Measurements from ENCODE around the gene KLHL26.
A peak's percentile ranks its signal among the peaks of the same experiment; 100 is the strongest.
"Not testable (repeated sequence)": the region's sequence is repeated elsewhere in the genome, so short reads cannot be mapped to it uniquely, and the experiment has no call there.

Gene KLHL26

DNA sequence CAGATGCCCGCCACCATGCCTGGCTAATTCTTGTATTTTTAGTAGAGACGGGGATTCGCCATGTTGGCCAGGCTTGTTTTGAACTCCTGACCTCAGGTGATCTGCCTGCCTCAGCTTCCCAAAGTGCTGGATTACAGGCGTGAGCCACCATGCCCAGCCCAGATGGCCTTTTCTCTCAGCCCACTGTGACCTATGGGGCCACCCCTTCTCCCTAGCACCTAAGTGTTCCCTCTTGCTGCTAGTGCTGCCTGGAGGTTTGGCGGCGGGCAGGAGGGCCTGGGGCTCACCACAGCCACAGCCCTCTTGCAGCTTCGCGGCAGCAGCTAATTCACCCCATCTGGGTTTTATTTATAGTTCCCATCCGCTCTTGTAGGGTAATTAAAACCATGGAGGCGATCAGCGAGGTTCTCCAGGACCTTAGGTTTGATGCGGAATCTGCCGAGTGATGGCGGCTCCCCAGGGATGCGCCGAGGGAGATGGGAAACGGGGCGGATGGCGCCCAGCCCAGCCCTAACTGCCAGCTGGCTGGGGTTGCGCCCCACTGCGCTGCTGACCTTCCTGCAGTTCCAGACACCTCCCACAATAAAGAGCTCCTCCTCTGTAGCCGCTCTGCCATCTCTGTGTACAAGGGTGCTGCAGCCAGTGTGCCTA is 45.0 kb upstream of the KLHL26 start:
- peaks cover 8% of the 10 kb centered on the region for H3K36me3 ChIP-seq (ENCODE audit: insufficient read depth, low read length)
- DNase-seq (no peak), ATAC-seq (ENCODE audit: insufficient read depth, low read depth) (no peak)
- no peak overlapping the region for H3K4me2 ChIP-seq (ENCODE audit: insufficient read depth, low read length)
- H3K27ac ChIP-seq (ENCODE audit: low read length): no peak overlapping the region
- peaks cover 7% of the 10 kb centered on the region for H4K20me1 ChIP-seq (ENCODE audit: insufficient read depth, low read length)
- peaks cover 14% of the 10 kb centered on the region for H3K79me2 ChIP-seq (ENCODE audit: insufficient read depth, low read length)
- no peaks in the 10 kb centered on the region for H3K9me3 ChIP-seq (ENCODE audit: insufficient read depth, low read length, severe bottlenecking)
- no peak overlapping the region; the same call in 1 of the 2 replicates for H3K9ac ChIP-seq (ENCODE audit: low read depth, low read length)
- H3K4me1 ChIP-seq (ENCODE audit: insufficient read depth, low read length): peaks cover 52% of the 10 kb centered on the region
- H3K4me3 ChIP-seq (ENCODE audit: low read depth in 1 of 2, low read length in 2 of 2): no peak overlapping the region
- H2AFZ ChIP-seq (ENCODE audit: low read depth, low read length): no peak overlapping the region
- TF ChIP-seq, protein P1, sequence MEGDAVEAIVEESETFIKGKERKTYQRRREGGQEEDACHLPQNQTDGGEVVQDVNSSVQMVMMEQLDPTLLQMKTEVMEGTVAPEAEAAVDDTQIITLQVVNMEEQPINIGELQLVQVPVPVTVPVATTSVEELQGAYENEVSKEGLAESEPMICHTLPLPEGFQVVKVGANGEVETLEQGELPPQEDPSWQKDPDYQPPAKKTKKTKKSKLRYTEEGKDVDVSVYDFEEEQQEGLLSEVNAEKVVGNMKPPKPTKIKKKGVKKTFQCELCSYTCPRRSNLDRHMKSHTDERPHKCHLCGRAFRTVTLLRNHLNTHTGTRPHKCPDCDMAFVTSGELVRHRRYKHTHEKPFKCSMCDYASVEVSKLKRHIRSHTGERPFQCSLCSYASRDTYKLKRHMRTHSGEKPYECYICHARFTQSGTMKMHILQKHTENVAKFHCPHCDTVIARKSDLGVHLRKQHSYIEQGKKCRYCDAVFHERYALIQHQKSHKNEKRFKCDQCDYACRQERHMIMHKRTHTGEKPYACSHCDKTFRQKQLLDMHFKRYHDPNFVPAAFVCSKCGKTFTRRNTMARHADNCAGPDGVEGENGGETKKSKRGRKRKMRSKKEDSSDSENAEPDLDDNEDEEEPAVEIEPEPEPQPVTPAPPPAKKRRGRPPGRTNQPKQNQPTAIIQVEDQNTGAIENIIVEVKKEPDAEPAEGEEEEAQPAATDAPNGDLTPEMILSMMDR (IDR thresholded peaks at IDR 0.05; ENCODE audit: borderline replicate concordance, extremely low read depth, low read length, poor library complexity, severe bottlenecking): no peak
- no peak for TF ChIP-seq EZH2 (IDR thresholded peaks at IDR 0.05; ENCODE audit: borderline replicate concordance, low read depth, low read length, severe bottlenecking)
- no peaks in the 10 kb centered on the region for H3K27me3 ChIP-seq (ENCODE audit: insufficient read depth, low read length, poor library complexity)

DNA sequence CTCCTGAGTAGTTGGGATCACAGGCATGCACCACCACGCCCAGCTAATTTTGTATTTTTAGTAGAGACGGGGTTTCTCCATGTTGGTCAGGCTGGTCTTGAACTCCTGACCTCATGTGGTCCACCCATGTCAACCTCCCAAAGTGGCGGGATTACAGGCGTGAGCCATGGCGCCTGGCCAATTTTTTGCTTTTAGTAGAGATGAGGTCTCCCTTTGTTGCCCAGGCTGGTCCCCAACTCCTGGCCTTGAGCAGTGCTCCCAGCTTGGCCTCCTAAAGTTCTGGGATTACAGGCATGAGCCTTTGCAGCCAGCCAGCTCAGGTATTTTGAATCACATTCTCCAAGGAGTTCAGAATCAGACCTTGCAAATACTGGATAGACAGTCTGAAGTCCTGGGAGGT is 44.1 kb upstream of the KLHL26 start:
- not testable (repeated sequence) for ATAC-seq (ENCODE audit: insufficient read depth, low read depth); H4K20me1 ChIP-seq (ENCODE audit: insufficient read depth, low read length); H2AFZ ChIP-seq (ENCODE audit: low read depth, low read length); H3K9me3 ChIP-seq (ENCODE audit: insufficient read depth, low read length, severe bottlenecking); H3K27me3 ChIP-seq (ENCODE audit: insufficient read depth, low read length, poor library complexity); H3K27ac ChIP-seq (ENCODE audit: low read length); H3K36me3 ChIP-seq (ENCODE audit: insufficient read depth, low read length); H3K4me3 ChIP-seq (ENCODE audit: low read depth in 1 of 2, low read length in 2 of 2); DNase-seq; H3K9ac ChIP-seq (ENCODE audit: low read depth, low read length); H3K4me2 ChIP-seq (ENCODE audit: insufficient read depth, low read length)
- Histone ChIP-seq H3K79me2 (ENCODE audit: insufficient read depth, low read length) (peaks cover 14% of the 10 kb centered on the region), H3K4me1 (ENCODE audit: insufficient read depth, low read length) (peaks cover 45% of the 10 kb centered on the region)

DNA sequence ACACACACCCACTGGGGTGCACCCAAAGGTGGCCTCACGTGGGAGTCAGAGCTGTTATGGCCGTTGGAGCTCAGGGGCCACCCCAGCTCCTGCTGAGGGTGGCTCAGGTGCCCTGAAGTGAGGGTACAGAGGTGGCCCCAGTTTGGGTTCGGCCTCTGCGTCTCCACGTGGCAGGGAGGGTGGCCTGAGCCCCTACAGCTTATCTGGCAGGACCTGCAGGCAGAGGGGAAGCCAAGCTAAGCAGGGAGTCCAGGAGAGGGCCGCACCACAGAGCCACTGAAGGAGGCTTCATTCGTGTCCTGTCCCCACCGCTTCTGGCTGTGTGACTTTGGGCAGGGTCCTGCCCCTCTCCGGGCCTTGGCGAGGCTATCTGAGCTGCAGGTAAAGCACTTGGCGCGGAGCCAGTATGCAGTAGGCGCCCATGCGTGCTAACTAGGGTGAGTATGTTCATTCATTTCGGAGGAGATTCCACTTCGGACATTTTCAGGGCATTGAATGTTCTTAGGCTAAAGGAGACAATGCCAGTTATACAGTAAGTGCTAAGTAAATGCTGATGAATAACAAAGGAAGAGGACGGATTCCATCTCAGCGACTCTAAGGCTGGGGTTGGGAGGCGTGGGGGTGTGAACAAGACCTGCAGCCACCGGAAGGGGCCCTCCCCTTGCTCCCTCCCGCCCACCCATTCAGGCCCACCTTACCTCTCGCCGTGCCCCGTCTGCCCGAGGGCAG is 43.3 kb upstream of the KLHL26 start:
- H4K20me1 ChIP-seq (ENCODE audit: insufficient read depth, low read length): peaks cover 7% of the 10 kb centered on the region
- H3K79me2 ChIP-seq (ENCODE audit: insufficient read depth, low read length): peaks cover 14% of the 10 kb centered on the region
- no peaks in the 10 kb centered on the region for H3K9me3 ChIP-seq (ENCODE audit: insufficient read depth, low read length, severe bottlenecking)
- peak overlapping the region; percentile 56; the same call in 1 of the 2 replicates for H3K9ac ChIP-seq (ENCODE audit: low read depth, low read length)
- DNase-seq (no peak), ATAC-seq (ENCODE audit: insufficient read depth, low read depth) (no peak)
- no peaks in the 10 kb centered on the region for H3K27me3 ChIP-seq (ENCODE audit: insufficient read depth, low read length, poor library complexity)
- H3K4me2 ChIP-seq (ENCODE audit: insufficient read depth, low read length): peak overlapping the region; percentile 92
- no peak overlapping the region for H2AFZ ChIP-seq (ENCODE audit: low read depth, low read length)
- H3K4me3 ChIP-seq (ENCODE audit: low read depth in 1 of 2, low read length in 2 of 2): peak overlapping the region in 1 of 2 experiments; percentile 56; a peak in 2 of 4 replicates
- no peak overlapping the region for H3K27ac ChIP-seq (ENCODE audit: low read length)
- TF ChIP-seq EZH2 (IDR thresholded peaks at IDR 0.05; ENCODE audit: borderline replicate concordance, low read depth, low read length, severe bottlenecking): no peak
- TF ChIP-seq, protein P1 (IDR thresholded peaks at IDR 0.05; ENCODE audit: borderline replicate concordance, extremely low read depth, low read length, poor library complexity, severe bottlenecking): no peak
- H3K4me1 ChIP-seq (ENCODE audit: insufficient read depth, low read length): peaks cover 37% of the 10 kb centered on the region
- peaks cover 8% of the 10 kb centered on the region for H3K36me3 ChIP-seq (ENCODE audit: insufficient read depth, low read length)

Measured in DND-41 (cell line).